Measurements from ENCODE around the gene SVOPL. TPM values are rescaled to one million over a fixed set of nuclear protein-coding genes. Genes with fewer than 3 reads are reported as not detected.

SVOPL gene
- polyA plus RNA-seq, 10 donors, result 0.22 TPM; not detected in 9

GRCh38 chr7:138608275-138608674, 92.9 kb downstream of the SVOPL start:
- DNase-seq, result peak in 2 of 3 donors; percentile 3 to 34

GRCh38 chr7:138607216-138608126, 93.7 kb downstream of the SVOPL start:
- DNase-seq, result no peak

GRCh38 chr7:138606236-138606635, 94.9 kb downstream of the SVOPL start:
- DNase-seq, result no peak

- no peak for DNase-seq
These were observed 97.4 kb downstream of the SVOPL start for GRCh38 chr7:138603549-138604318.

- no peak for DNase-seq
These were observed 98.7 kb downstream of the SVOPL start for GRCh38 chr7:138602451-138602850.

GRCh38 chr7:138595454-138595853, 105.7 kb downstream of the SVOPL start:
- no peak for DNase-seq

GRCh38 chr7:138590154-138590553, 111.0 kb downstream of the SVOPL start:
- no peak for DNase-seq

- DNase-seq, result no peak
These were observed 112.2 kb downstream of the SVOPL start for GRCh38 chr7:138588986-138589385.

GRCh38 chr7:138587485-138587884, 113.7 kb downstream of the SVOPL start:
- no peak for DNase-seq

GRCh38 chr7:138585283-138585993, 115.7 kb downstream of the SVOPL start:
- DNase-seq, result no peak

GRCh38 chr7:138584696-138585095, 116.5 kb downstream of the SVOPL start:
- DNase-seq, result no peak

- no peak for DNase-seq
These were observed 116.9 kb downstream of the SVOPL start for GRCh38 chr7:138584283-138584682.

GRCh38 chr7:138581065-138581464, 120.1 kb downstream of the SVOPL start:
- no peak for DNase-seq

- DNase-seq, result no peak
These were observed 121.5 kb downstream of the SVOPL start for GRCh38 chr7:138579671-138580070.

- DNase-seq, result no peak
These were observed 122.0 kb downstream of the SVOPL start for GRCh38 chr7:138579136-138579535.

- no peak for DNase-seq
These were observed 125.2 kb downstream of the SVOPL start for GRCh38 chr7:138575897-138576428.

- DNase-seq, result no peak
These were observed 127.4 kb downstream of the SVOPL start for GRCh38 chr7:138573741-138574140.

GRCh38 chr7:138570715-138571114, 130.4 kb downstream of the SVOPL start:
- no peak for DNase-seq

- no peak for DNase-seq
These were observed 131.7 kb downstream of the SVOPL start for GRCh38 chr7:138569418-138569817.

- no peak for DNase-seq
These were observed 132.5 kb downstream of the SVOPL start for GRCh38 chr7:138568655-138569054.

- DNase-seq, result no peak
These were observed 135.6 kb downstream of the SVOPL start for GRCh38 chr7:138565451-138566114.

Measured in muscle of back (tissue), 11 donors.